Gastroesophageal sphincter (tissue), 3 donors: ENCODE measurements around the gene FRK.

ENCODE experiments used
- CTCF ChIP-seq, 4 experiments: fragments of 200-600 bp in 2 of 4; fragments of 450-650 bp in 2 of 4; sonication (generic) in 1 of 4; IDR thresholded peaks; one replicate each; pipeline ENCODE4 v1.5.1; 2017 to 2019; ENCODE audit warnings: antibody characterized with exemption in 4 of 4, mild to moderate bottlenecking in 2 of 4, moderate library complexity in 2 of 4
- POLR2AphosphoS5 ChIP-seq: sonication (generic); formaldehyde crosslinking; IDR thresholded peaks from one replicate; pipeline ENCODE4 v1.6.1; 2017; ENCODE audit warnings: antibody characterized with exemption

- TF ChIP-seq CTCF (IDR thresholded peaks at IDR 0.05) (no peak), POLR2AphosphoS5 (no peak)
Measured at GRCh38 chr6:116046737-116047136, 14.0 kb downstream of the FRK start.
